MCF 10A (cell line): ENCODE results near the gene TBX3. TPM values are rescaled to one million over a fixed set of nuclear protein-coding genes. Genes with fewer than 3 reads are reported as not detected.

ENCODE experiments used
- BruUV-seq: library from RNA; stranded (reverse); fragments of 400-500 nt; replicated peaks from 2 replicates; lab custom pipeline; 2021; lab: Mats Ljungman, UMichigan
- CTCF ChIA-PET: fragments of 300-600 bp; sonication (Branson Sonifier 250); formaldehyde crosslinking; extraction: SDS; loops from one replicate; lab custom pipeline; 2021; ENCODE audit warnings: antibody characterized with exemption, inconsistent platforms; lab: Yijun Ruan, JAX
- POLR2A ChIA-PET: fragments of 300-600, 350-650 bp; sonication (Branson Sonifier 250); formaldehyde crosslinking; extraction: SDS; loops from one replicate; lab custom pipeline; 2020; ENCODE audit warnings: antibody characterized with exemption, inconsistent platforms; lab: Yijun Ruan, JAX
- DNase-seq: peaks from one replicate; pipeline ENCODE4 v3.0.0-alpha.2; 2018; ENCODE audit not compliant: unreplicated experiment
- H3K27ac Mint-ChIP-seq: one replicate; pipeline ENCODE4 v1.8.0; 2022; ENCODE audit warnings: mild to moderate bottlenecking, low read depth, mixed read lengths; ENCODE audit not compliant: unreplicated experiment
- H3K27me3 Mint-ChIP-seq: one replicate; pipeline ENCODE4 v1.8.0; 2022; ENCODE audit warnings: mixed read lengths; ENCODE audit not compliant: insufficient read depth, unreplicated experiment
- H3K36me3 Mint-ChIP-seq: one replicate; pipeline ENCODE4 v1.8.0; 2022; ENCODE audit warnings: mild to moderate bottlenecking, moderate library complexity, mixed read lengths; ENCODE audit not compliant: insufficient read depth, unreplicated experiment
- H3K4me1 Mint-ChIP-seq: one replicate; pipeline ENCODE4 v1.8.0; 2022; ENCODE audit warnings: mixed read lengths; ENCODE audit not compliant: insufficient read depth, unreplicated experiment
- H3K4me3 Mint-ChIP-seq: one replicate; pipeline ENCODE4 v1.8.0; 2022; ENCODE audit warnings: mild to moderate bottlenecking, moderate library complexity, mixed read lengths; ENCODE audit not compliant: unreplicated experiment
- H3K9me3 Mint-ChIP-seq: one replicate; pipeline ENCODE4 v1.8.0; 2022; ENCODE audit warnings: mixed read lengths; ENCODE audit not compliant: unreplicated experiment
- intact Hi-C: fragments of 100-400 bp; cut with micrococcal nuclease; formaldehyde crosslinking; loops from 2 replicates; pipeline ENCODE4 v1.14.1; 2022
- total RNA-seq: library from RNA; stranded (reverse); gene quantifications from 2 replicates; pipeline ENCODE4 v1.2.3, GENCODE V29; 2022
- TF ChIP-seq, protein P1 (sequence below): fragments of 200-600 bp; IDR thresholded peaks from one replicate; pipeline ENCODE4 v1.8.0; 2022; ENCODE audit warnings: antibody characterized with exemption, mild to moderate bottlenecking; ENCODE audit not compliant: unreplicated experiment

Gene TBX3
- total RNA-seq, 1 experiment from 2014 or later: 6.6 TPM

DNA sequence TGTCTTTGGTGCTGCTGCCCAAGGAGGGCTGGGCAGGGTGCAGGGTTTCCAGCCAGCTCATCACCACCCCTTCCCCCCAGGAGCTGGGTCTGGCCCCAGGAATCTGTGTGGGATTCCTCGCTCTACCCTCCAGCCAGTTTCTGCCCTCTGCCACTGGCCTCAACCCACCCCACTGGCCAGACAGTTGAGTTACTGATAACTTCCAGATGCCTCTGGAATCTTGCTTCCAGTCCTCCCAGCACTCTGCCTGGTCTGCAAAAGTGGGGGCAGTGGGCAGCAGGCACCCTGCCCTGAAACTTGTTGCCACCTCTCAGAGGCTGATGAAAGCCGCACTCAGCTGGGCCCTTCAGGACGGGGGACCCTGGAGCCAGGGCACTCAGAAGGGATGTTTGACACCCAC lies 20.1 kb upstream of the TBX3 start:
- no peaks in the 10 kb centered on the region for H3K4me1 Mint-ChIP-seq
- no peak for DNase-seq
- peaks cover 48% of the 10 kb centered on the region for H3K27me3 Mint-ChIP-seq
- intact Hi-C loops: no loop called here
- H3K9me3 Mint-ChIP-seq: peaks cover 7% of the 10 kb centered on the region
- ChIA-PET POLR2A (interaction anchor here (0.6 kb wide), 1 partner anchor 26 kb away, joined by 5 read pairs; no protein-coding TSS in a partner anchor), CTCF (no interaction called here)
- H3K4me3 Mint-ChIP-seq: no peak overlapping the region
- no peaks in the 10 kb centered on the region for H3K36me3 Mint-ChIP-seq
- TF ChIP-seq, protein P1, sequence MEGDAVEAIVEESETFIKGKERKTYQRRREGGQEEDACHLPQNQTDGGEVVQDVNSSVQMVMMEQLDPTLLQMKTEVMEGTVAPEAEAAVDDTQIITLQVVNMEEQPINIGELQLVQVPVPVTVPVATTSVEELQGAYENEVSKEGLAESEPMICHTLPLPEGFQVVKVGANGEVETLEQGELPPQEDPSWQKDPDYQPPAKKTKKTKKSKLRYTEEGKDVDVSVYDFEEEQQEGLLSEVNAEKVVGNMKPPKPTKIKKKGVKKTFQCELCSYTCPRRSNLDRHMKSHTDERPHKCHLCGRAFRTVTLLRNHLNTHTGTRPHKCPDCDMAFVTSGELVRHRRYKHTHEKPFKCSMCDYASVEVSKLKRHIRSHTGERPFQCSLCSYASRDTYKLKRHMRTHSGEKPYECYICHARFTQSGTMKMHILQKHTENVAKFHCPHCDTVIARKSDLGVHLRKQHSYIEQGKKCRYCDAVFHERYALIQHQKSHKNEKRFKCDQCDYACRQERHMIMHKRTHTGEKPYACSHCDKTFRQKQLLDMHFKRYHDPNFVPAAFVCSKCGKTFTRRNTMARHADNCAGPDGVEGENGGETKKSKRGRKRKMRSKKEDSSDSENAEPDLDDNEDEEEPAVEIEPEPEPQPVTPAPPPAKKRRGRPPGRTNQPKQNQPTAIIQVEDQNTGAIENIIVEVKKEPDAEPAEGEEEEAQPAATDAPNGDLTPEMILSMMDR: no peak
- BruUV-seq: no TSS peak
- no peak overlapping the region for H3K27ac Mint-ChIP-seq

DNA sequence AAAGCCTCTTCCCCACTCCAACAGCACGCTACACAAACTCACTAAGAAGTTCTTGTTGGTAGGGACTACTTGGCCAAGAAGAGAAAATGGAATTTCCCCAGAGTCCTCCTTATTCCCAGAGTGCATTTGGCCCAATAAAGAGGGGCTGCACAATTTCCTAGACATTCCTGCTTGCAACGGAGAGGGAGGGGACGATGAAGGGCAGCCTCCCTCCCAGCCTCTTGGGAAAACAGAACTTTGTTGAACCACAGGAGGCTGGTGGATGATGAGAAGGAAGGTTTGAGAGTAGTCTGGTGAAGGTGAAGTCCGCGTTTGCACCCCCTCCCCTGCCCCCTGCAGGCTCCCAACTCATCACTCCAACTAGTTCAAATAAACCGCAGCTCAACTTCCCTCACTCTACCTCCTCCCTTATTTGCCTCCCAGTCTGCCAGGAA lies 19.1 kb upstream of the TBX3 start:
- ChIA-PET POLR2A (no interaction called here), CTCF (no interaction called here)
- Mint-ChIP-seq H3K36me3 (no peaks in the 10 kb centered on the region), H3K4me1 (no peaks in the 10 kb centered on the region), H3K27ac (no peak overlapping the region), H3K9me3 (no peaks in the 10 kb centered on the region), H3K4me3 (no peak overlapping the region), H3K27me3 (peaks cover 59% of the 10 kb centered on the region)
- TF ChIP-seq, protein P1: no peak
- no peak for DNase-seq
- intact Hi-C loops: no loop called here
- BruUV-seq: no TSS peak

DNA sequence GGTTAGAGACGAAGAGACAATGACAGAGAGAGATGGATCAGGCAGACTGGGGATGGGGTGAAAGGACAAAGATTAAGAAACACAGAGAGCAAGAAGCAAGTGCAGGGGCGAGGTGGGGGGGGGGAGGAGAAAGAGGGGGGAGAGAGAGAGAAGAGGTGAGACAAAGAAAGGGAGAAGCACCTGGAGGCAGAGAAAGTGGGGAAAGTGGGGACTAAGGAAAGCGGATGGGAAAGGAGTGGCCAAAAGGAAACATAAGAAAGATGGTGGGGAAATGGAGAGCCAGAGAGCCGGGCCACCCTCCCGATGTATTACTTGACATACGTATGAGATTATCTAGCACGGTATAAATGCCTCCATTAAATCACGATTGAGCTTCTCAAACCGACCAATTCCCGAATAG lies 18.5 kb upstream of the TBX3 start:
- TF ChIP-seq, protein P1: no peak
- intact Hi-C loops: no loop called here
- no TSS peak for BruUV-seq
- Mint-ChIP-seq H3K36me3 (no peaks in the 10 kb centered on the region), H3K4me3 (no peak overlapping the region), H3K27me3 (peaks cover 60% of the 10 kb centered on the region), H3K9me3 (no peaks in the 10 kb centered on the region), H3K27ac (no peak overlapping the region), H3K4me1 (no peaks in the 10 kb centered on the region)
- POLR2A ChIA-PET: no interaction called here
- DNase-seq: no peak
- CTCF ChIA-PET: no interaction called here

DNA sequence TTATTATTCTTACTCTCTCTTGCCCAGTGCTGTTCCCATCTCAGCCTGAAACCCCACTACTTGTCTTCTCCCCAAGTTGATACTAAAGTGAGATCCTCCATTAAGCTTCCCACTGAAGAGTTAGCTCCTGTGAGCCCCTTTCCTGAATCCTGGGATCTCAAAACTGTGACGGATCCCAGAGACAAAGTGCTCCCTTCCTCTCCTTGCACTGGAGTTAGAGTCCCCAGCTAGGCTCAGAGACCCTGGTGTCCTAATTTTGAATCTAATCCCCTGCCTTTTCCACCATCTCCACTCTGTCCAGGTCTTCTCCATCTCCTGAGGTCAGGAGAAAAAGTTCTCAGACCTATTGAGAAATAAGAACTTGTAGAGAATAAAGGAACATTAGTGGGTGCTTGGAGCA lies 17.6 kb upstream of the TBX3 start:
- ChIA-PET POLR2A (interaction anchor here (1.6 kb wide), 1 partner anchor 17 kb away, joined by 5 read pairs; the partner anchor contains the start of gene TBX3), CTCF (interaction anchor here (0.7 to 0.9 kb wide), 2 partner anchors 12 to 534 kb away, joined by 3 read pairs; no protein-coding TSS in a partner anchor)
- H3K4me3 Mint-ChIP-seq: no peak overlapping the region
- H3K27ac Mint-ChIP-seq: no peak overlapping the region
- H3K36me3 Mint-ChIP-seq: no peaks in the 10 kb centered on the region
- intact Hi-C loops: no loop called here
- no peak for DNase-seq
- no peaks in the 10 kb centered on the region for H3K9me3 Mint-ChIP-seq
- peaks cover 60% of the 10 kb centered on the region for H3K27me3 Mint-ChIP-seq
- TF ChIP-seq, protein P1: no peak
- no peaks in the 10 kb centered on the region for H3K4me1 Mint-ChIP-seq
- no TSS peak for BruUV-seq
